ENCODE data around the gene SF3A1. TPM values are rescaled to one million over a fixed set of nuclear protein-coding genes. Genes with fewer than 3 reads are reported as not detected.

The SF3A1 gene
- total RNA-seq, 2 donors from 2014 or later = 56.7 to 77.0 TPM

DNA sequence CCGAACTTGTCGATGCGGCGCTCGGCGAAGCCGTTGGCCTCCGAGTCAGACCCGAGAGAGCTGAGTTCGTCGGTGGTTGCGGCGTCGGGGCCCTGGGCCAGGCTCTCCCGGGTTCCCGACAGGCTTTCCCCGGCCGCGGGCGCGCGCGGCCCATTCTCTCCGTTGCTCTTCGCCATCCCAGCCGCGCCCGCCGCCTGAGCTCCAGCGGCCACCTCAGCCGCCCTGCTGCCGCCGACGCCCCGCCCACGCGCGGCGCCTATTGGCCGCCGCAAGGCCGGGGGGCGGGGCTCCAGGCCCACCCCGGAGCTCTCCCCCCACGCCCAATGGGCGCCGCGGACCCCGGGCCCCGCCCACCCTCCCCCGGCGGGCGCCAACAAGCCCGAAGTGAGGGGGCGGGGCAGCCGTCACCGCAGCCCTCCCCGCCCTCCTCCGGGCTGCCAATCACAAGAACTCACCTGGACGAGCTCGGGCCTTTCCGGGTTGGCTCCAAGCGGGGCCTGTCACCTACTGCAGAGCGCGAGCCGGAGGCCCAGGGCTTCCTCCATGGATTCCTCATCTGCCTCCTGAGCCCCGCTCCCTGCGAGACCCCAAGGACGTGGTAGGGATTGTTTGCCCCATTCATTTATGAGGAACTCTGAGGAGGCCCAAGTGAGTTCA, 29.9 kb downstream of the SF3A1 start, which contains the start of gene TBC1D10A:
Gene TBC1D10A (minus strand): TSS at position 236 of the 657 bp plus-strand sequence. CDS start 60 bp downstream, at position 176.
- H3K4me3 ChIP-seq = peak within 1 kb of the TSS; percentile 93
- H3K27me3 ChIP-seq (replicated peaks; ENCODE audit: insufficient read depth) = no peaks in the 10 kb centered on the region
- peaks cover 35 to 50% of the 10 kb centered on the region in 2 donors for H3K4me1 ChIP-seq (ENCODE audit: control insufficient read depth in 1 of 2, low read depth in 2 of 2)
- TF ChIP-seq, protein P1, sequence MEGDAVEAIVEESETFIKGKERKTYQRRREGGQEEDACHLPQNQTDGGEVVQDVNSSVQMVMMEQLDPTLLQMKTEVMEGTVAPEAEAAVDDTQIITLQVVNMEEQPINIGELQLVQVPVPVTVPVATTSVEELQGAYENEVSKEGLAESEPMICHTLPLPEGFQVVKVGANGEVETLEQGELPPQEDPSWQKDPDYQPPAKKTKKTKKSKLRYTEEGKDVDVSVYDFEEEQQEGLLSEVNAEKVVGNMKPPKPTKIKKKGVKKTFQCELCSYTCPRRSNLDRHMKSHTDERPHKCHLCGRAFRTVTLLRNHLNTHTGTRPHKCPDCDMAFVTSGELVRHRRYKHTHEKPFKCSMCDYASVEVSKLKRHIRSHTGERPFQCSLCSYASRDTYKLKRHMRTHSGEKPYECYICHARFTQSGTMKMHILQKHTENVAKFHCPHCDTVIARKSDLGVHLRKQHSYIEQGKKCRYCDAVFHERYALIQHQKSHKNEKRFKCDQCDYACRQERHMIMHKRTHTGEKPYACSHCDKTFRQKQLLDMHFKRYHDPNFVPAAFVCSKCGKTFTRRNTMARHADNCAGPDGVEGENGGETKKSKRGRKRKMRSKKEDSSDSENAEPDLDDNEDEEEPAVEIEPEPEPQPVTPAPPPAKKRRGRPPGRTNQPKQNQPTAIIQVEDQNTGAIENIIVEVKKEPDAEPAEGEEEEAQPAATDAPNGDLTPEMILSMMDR (IDR thresholded peaks at IDR 0.05) = no peak
- ATAC-seq (ENCODE audit: insufficient number of reproducible peaks, low FRiP score, low read depth) (peak; percentile 88), DNase-seq (ENCODE audit: low spot score) (peak; percentile 61)
- H3K36me3 ChIP-seq = peaks cover 5% of the 10 kb centered on the region
- H3K9me3 ChIP-seq = no peaks in the 10 kb centered on the region
- H3K27ac ChIP-seq = peak within 1 kb of the TSS; percentile 86 to 88

DNA sequence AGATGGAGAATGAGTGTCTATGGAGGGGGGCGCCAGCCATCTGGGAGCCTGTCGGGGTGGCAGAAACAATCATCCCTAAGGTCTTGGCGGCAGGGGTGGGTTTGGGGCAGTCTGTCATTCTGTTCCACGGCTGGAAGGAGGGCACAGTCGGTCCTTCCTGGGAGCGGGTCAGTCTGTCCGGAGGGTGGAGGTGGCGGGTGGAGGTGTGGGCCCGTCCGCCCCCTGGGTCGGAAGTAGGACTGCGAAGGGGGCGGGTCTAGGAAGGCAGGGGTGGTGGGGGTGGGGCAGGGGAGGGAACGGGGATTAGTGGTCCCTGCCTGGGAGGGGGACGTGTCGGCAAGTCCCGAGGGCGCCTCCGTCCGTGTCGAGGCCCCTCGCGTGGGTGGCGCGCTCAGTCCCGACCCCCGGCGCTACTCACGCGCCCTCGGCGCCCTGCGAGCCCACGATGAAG, 30.4 kb downstream of the SF3A1 start:
- no peak for DNase-seq (ENCODE audit: low spot score)
- peaks cover 39 to 55% of the 10 kb centered on the region in 2 donors for H3K4me1 ChIP-seq (ENCODE audit: control insufficient read depth in 1 of 2, low read depth in 2 of 2)

DNA sequence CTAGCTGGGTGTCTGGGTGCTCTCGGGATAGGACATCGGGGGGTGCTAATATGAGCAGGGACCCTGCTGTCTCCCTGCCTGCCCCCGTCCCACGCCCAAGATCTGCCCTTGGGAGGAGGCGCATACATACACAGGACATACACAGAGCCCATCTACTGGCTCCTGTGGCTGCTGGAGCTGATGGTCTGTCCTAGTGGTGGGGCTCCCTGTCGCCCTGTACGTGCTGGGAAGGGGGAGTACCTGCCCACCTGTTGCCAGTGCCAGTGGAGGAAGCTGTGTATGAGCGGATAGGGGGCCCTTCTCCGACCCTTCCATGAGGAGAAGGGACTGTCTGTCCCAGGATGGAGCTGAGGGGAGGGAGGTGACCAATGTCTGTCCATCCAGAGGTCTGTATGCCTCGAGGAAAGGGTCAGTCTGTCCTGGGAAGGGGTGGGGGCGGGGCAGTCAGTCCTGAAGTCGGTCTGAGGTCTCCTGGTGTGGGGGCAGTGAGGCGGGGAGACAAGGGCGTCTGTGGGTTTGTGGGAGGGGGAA, 30.9 kb downstream of the SF3A1 start:
- no peaks in the 10 kb centered on the region for H3K27me3 ChIP-seq (replicated peaks; ENCODE audit: insufficient read depth)
- DNase-seq (ENCODE audit: low spot score) = no peak
- no peak for ATAC-seq (ENCODE audit: insufficient number of reproducible peaks, low FRiP score, low read depth)
- H3K4me3 ChIP-seq = peak overlapping the region; percentile 93
- no peaks in the 10 kb centered on the region for H3K9me3 ChIP-seq
- H3K27ac ChIP-seq = peak overlapping the region; percentile 86 to 88
- TF ChIP-seq, protein P1 (IDR thresholded peaks at IDR 0.05) = no peak
- peaks cover 44 to 60% of the 10 kb centered on the region in 2 donors for H3K4me1 ChIP-seq (ENCODE audit: control insufficient read depth in 1 of 2, low read depth in 2 of 2)
- H3K36me3 ChIP-seq = peaks cover 5% of the 10 kb centered on the region

More for the DNA sequence above, 30.4 kb downstream of the SF3A1 start:
- no peaks in the 10 kb centered on the region for H3K9me3 ChIP-seq
- H3K36me3 ChIP-seq = peaks cover 5% of the 10 kb centered on the region
- peak overlapping the region; percentile 93 for H3K4me3 ChIP-seq
- H3K27me3 ChIP-seq (replicated peaks; ENCODE audit: insufficient read depth) = no peaks in the 10 kb centered on the region
- TF ChIP-seq, protein P1 (IDR thresholded peaks at IDR 0.05) = no peak
- peak overlapping the region; percentile 86 to 88 for H3K27ac ChIP-seq
- peak; percentile 14 for ATAC-seq (ENCODE audit: insufficient number of reproducible peaks, low FRiP score, low read depth)

DNA sequence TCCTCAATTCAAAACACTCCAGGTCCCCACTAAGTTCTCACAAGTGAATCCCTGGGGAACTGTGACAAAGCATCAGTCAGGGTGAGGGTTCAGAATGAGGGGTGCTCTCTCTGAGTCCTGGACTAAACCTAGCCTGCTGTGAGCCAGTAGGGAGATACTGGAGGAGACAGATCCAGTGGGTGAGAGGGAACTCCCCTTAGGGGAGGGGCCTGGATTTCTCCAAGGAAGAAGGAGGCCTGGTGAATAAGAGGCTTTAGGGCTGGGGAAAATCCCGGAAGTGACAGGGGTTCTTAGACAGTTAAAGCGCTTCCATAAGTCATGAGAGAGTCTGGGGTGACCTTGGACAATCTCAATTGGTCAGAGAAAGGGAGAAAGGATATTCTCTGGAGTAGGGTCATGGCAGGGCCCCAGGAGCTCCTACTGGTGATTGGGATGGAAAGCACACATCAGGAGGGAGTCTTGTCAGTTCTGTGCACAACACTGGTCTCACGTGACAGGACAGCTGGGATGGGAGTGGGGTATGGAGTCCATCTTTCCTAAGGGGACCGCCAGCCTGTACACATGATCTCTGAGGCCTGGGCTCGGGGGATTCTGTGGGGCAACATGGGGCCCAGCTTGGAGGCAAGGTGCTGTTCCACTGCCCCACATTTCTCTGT, 31.5 kb downstream of the SF3A1 start:
- Histone ChIP-seq H3K27ac (peak overlapping the region; percentile 86 to 88), H3K4me1 (ENCODE audit: control insufficient read depth in 1 of 2, low read depth in 2 of 2) (peaks cover 50 to 66% of the 10 kb centered on the region in 2 donors)
- TF ChIP-seq, protein P1 (IDR thresholded peaks at IDR 0.05) = no peak

More for the DNA sequence above, 31.5 kb downstream of the SF3A1 start:
- Histone ChIP-seq H3K27me3 (replicated peaks; ENCODE audit: insufficient read depth) (no peaks in the 10 kb centered on the region), H3K4me3 (peak overlapping the region; percentile 93), H3K9me3 (no peaks in the 10 kb centered on the region), H3K36me3 (peaks cover 2% of the 10 kb centered on the region)
- DNase-seq (ENCODE audit: low spot score) (peak; percentile 51), ATAC-seq (ENCODE audit: insufficient number of reproducible peaks, low FRiP score, low read depth) (peak; percentile 52)
